OCI-LY7 (cell line): ENCODE results near the gene CCDC3.

Experiments used
- EZH2phosphoT487 ChIP-seq: fragments of 200-600 bp; sonication (generic); IDR thresholded peaks from 2 replicates; pipeline ENCODE4 v1.6.1; 2018; ENCODE audit warnings: low read depth, borderline replicate concordance, mild to moderate bottlenecking, mixed run types, antibody characterized with exemption, low read length, moderate library complexity, mixed read lengths
- TF ChIP-seq, protein P1 (sequence below): fragments of 200-600 bp; sonication (generic); conservative IDR thresholded peaks from 2 replicates; pipeline ENCODE4 v1.5.1; 2014; ENCODE audit warnings: mild to moderate bottlenecking, antibody characterized with exemption, low read length, moderate library complexity, mixed read lengths

GRCh38 chr10:12862459-12862858, 139.1 kb downstream of the CCDC3 start:
- TF ChIP-seq, protein P1, sequence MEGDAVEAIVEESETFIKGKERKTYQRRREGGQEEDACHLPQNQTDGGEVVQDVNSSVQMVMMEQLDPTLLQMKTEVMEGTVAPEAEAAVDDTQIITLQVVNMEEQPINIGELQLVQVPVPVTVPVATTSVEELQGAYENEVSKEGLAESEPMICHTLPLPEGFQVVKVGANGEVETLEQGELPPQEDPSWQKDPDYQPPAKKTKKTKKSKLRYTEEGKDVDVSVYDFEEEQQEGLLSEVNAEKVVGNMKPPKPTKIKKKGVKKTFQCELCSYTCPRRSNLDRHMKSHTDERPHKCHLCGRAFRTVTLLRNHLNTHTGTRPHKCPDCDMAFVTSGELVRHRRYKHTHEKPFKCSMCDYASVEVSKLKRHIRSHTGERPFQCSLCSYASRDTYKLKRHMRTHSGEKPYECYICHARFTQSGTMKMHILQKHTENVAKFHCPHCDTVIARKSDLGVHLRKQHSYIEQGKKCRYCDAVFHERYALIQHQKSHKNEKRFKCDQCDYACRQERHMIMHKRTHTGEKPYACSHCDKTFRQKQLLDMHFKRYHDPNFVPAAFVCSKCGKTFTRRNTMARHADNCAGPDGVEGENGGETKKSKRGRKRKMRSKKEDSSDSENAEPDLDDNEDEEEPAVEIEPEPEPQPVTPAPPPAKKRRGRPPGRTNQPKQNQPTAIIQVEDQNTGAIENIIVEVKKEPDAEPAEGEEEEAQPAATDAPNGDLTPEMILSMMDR, result no peak
- no peak for TF ChIP-seq EZH2phosphoT487
